ENCODE data around the gene NCOA5.

The NCOA5 gene

GRCh38 chr20:46034039-46034438 lies 55.7 kb downstream of the NCOA5 start:
- no peak for DNase-seq

DNA sequence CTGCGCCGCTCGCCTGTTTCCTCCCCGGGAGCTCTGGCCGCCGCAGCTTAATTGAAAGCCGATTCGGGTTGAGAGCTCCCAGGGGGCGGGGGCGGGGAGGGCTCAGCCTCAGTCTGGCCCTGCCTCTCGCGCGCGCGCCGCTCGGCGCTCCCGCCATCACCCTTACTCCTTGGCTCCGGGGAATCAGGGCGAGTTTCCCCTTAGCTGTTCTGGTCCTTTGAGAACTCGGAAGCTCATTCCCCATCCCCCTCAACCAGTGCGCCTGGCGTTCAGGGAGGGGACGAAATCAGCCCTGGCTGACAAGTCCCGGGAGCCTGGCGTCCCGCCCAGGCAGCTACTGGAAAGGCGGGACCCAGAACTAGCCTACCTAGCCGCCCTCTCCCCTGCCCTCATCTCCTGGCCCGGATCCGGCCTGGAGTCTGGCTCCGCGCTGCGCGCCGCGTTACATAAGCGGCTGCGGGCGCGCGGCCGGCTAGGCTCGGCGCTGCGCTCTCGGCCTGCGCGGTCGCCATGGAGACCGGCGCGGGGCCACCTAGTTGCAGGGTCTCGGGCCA lies 58.0 kb downstream of the NCOA5 start:
- no peak for DNase-seq

- DNase-seq = no peak
Measured at GRCh38 chr20:46031014-46031569, 58.7 kb downstream of the NCOA5 start.

DNA sequence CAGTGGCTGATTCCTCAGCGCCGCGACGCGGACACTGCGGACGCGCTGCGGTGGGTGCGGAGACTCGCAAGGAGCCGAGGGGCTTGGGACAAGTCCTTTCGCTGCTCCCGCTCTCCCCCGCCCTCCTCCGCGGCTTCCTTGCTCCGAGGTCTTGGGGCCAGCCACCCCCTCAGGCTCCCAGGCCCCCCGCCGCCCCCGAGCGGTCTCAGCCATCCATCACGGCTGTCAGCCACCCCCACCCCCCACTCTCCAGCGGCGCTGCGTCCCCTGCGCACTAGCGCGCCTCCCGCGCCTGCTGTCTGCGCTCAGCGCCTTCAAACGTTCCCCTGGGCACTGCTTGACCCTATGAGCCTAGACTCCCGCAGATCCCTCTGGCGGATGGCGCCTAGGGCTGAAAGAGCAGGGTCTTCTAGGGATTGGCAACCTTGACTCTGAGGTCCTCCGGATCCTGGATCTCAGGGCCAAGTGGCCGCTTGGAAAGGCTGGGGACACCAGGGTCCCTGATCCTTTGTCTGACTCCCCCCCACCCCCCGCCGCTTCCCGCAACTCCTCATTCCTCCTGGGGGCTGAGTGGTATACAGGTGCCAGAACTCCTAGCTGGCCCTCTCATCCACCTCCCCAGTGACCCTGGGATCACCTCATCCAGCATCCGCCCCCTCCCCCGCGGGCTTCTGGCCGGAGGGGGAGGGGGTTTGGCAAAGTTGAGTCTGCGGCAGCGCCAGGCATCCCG lies 59.3 kb downstream of the NCOA5 start:
- DNase-seq = no peak

GRCh38 chr20:46028772-46029371 lies 60.9 kb downstream of the NCOA5 start, which contains the start of gene SLC12A5:
TSS of gene SLC12A5 (plus strand) at chr20:46029215. CDS start at chr20:46029345, 130 bp downstream.
- DNase-seq = no peak

GRCh38 chr20:46028110-46028509 lies 61.7 kb downstream of the NCOA5 start:
- no peak for DNase-seq

GRCh38 chr20:46027245-46027853 lies 62.4 kb downstream of the NCOA5 start:
- peak; percentile 39 for DNase-seq

- no peak for DNase-seq
Measured at GRCh38 chr20:46025376-46025783, 64.4 kb downstream of the NCOA5 start.

- DNase-seq = no peak
Measured at GRCh38 chr20:46023999-46024398, 65.8 kb downstream of the NCOA5 start.

DNA sequence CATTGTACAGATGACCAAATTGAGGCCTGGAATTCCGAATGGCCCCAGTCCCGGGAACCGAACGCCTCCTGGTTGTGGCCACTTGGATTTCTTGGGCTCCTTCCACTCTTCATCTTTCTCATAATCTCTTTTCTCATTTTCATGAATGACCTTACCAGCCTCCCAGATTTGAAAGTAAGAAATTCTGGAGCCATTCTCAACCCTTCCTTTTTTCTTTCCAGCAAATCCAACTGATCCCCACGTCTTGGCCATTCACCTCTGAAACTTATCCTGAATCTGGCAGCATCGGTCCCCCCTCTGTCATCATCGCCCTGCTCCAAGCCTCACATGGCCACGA lies 66.6 kb downstream of the NCOA5 start:
- DNase-seq = no peak

DNA sequence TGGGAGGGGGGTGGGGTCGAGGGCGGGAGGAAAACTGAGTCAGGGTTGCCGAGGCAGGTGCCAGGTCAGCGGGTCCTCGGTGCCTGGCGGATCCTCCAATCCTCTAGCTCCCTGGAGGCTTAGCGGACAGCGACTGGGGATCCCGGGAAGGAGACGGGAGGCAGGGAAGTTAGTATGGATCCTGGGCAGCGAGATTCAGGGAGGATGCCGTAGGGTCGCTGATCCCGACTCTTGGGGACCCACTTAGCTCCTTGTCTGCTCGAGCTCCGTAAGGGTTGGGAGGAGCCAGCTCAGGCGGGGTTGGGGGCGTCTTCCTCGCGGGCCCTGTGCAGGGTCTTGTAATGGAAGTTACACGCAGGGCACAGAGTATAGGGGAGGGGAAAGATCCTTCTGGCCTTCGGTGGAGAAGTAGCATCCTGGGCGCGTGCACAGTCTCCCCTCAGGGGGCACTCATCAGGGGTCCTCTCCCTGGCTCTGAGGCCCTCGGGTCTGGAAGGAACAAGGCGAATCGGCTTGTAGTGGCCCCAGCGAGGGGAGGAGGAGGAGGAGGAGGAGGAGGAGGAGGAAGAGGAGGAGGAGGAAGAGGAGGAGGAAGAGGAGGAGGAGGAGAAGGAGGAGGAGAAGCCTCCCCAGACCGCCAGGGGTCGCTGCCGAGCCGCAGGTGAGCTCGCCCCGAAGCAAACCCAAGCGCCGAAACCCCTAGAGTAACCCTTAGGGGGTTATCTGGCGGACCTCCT lies 67.2 kb downstream of the NCOA5 start:
- peak; percentile 84 for DNase-seq

- DNase-seq = peak; percentile 45
Measured at GRCh38 chr20:46021361-46022359, 68.1 kb downstream of the NCOA5 start.

DNA sequence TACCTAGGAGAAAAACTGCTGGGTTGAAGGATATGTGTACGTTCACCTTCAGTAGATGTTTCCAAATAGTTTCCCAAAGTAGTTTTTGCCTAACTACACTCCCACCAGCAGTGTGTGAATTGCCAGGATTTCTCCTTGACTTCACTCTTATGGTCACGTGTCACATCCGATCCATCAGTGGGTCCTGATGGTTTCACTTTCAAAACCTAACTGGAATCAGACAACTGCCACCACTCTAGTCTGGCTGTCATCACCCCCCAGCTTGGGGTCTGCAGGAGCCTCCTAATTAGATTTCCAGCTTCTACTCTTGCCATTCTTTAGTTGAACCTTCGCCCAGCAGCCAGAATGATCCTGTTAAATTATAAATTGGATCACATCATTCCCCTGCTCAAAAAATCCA lies 69.2 kb downstream of the NCOA5 start:
- no peak for DNase-seq

GRCh38 chr20:46018611-46019010 lies 71.2 kb downstream of the NCOA5 start:
- no peak for DNase-seq

DNA sequence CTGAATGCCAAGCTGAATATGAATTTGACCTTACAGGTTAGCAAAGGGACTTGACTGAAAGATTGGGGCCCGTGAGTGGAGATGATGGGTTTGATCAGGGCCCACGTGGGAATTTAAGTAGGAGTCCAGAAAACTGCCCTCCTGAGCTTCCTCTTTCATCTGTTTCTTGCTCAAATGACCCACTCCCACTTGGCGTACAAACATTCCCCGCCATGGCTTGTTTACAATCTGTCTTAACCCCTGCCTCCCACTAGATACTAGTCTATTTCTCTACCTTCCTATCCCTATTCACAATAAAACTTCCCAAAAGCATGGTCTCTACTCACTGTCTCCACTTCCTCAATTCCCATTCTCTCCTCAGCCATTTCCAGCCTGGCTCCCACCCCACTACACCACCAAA lies 71.7 kb downstream of the NCOA5 start:
- DNase-seq = no peak

GRCh38 chr20:46017272-46017671 lies 72.5 kb downstream of the NCOA5 start:
- DNase-seq = no peak

GRCh38 chr20:46014517-46015396 lies 75.0 kb downstream of the NCOA5 start:
- DNase-seq = no peak

DNA sequence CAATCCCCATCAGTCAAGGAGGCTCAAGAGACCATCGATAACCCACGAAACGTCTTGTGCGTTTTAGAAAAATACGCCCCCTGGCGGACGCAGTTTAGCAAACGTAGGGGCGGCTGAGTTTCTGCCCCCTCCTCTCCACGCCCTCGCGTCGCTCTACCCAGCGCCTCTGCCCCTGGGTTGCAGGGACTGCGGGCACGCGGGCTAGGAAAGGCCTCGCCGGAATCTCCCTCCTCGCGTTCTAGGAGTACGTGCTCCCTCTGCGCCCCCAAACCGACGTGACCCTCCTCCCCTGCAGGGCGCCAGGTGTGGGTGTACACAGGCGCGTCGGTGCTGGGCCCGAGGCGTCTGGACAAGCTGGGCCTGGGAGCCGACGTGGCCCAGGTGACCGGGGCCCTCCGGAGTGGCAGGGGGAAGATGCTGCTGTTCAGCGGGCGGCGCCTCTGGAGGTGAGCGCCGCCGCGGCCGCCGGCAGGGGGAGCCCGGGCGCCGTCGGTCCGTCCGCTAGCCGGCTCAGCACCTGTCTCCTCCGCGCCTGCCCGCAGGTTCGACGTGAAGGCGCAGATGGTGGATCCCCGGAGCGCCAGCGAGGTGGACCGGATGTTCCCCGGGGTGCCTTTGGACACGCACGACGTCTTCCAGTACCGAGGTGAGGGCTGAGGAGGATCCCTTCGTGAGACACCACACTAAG lies 75.8 kb downstream of the NCOA5 start:
- peak; percentile 74 for DNase-seq

GRCh38 chr20:46013322-46013828 lies 76.4 kb downstream of the NCOA5 start:
- DNase-seq = no peak

DNA sequence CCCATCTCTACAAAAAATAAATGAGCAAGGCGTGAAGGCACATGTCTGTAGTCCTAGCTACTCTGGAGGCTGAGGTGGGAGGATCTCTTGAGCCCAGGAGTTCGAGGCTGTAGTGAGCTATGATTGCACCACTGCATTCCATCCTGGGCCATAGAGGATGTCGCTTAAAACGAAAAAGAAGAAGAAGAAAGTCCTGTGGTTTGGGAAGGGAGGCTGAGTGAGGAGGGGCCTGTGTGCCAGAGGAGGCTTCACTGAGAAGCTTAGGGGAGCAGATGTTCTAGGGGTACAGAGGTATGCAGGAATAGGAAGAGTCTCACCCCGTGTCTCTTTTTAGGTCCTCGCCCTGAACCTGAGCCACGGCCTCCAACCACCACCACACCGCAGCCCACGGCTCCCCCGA lies 76.8 kb downstream of the NCOA5 start:
- no peak for DNase-seq
